Gastroesophageal sphincter (tissue), 3 donors: ENCODE measurements around the gene MUC5AC.

Experiments used
- POLR2A ChIP-seq, 2 donors: fragments of 450-650 bp; IDR thresholded peaks; one replicate each; pipeline ENCODE4 v1.6.1; 2017; ENCODE audit warnings: antibody characterized with exemption in 2 of 2, mild to moderate bottlenecking in 2 of 2, moderate library complexity in 1 of 2
- TF ChIP-seq, protein P1 (sequence below), 4 experiments: fragments of 200-600 bp in 2 of 4; fragments of 450-650 bp in 2 of 4; sonication (generic) in 1 of 4; IDR thresholded peaks; one replicate each; pipeline ENCODE4 v1.5.1; 2017 to 2019; ENCODE audit warnings: antibody characterized with exemption in 4 of 4, mild to moderate bottlenecking in 2 of 4, moderate library complexity in 2 of 4

DNA sequence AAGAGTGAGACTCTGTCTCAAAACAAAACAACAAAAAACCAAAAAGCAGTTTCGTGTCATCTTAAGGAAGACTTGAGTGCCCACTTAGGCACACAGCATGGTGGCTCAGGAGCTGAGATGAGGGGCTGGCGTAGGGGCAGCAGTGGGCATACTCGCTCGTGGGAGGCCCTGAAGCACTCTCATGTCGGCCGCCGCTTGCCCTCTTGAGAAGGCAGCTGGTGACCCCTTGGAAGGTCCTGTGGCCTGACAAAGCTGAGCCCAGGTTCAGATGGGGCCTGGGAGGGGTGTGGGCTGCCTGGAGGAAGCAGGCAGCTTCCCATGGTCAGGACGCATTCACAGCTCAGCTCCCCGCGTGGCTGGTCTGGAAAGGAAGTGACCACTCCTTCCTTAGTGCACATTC, 80.1 kb downstream of the MUC5AC start:
- TF ChIP-seq POLR2A (IDR thresholded peaks at IDR 0.05) = no peak
- TF ChIP-seq, protein P1, sequence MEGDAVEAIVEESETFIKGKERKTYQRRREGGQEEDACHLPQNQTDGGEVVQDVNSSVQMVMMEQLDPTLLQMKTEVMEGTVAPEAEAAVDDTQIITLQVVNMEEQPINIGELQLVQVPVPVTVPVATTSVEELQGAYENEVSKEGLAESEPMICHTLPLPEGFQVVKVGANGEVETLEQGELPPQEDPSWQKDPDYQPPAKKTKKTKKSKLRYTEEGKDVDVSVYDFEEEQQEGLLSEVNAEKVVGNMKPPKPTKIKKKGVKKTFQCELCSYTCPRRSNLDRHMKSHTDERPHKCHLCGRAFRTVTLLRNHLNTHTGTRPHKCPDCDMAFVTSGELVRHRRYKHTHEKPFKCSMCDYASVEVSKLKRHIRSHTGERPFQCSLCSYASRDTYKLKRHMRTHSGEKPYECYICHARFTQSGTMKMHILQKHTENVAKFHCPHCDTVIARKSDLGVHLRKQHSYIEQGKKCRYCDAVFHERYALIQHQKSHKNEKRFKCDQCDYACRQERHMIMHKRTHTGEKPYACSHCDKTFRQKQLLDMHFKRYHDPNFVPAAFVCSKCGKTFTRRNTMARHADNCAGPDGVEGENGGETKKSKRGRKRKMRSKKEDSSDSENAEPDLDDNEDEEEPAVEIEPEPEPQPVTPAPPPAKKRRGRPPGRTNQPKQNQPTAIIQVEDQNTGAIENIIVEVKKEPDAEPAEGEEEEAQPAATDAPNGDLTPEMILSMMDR (IDR thresholded peaks at IDR 0.05) = no peak
